Left cardiac atrium (tissue), 4 donors: ENCODE data around the gene MTRFR. TPM values are rescaled to one million over a fixed set of nuclear protein-coding genes. Genes with fewer than 3 reads are reported as not detected.
A peak's percentile ranks its signal among the peaks of the same experiment; 100 is the strongest.
"Not testable (repeated sequence)": the region's sequence is repeated elsewhere in the genome, so short reads cannot be mapped to it uniquely, and the experiment has no call there.

Source experiments
- ATAC-seq, 2 donors: fragments of 200-7000 bp; cut with Tn5 transposase; one replicate each; pipeline ENCODE4 v1.9.1; 2020; ENCODE audit warnings: mild to moderate bottlenecking in 2 of 2, moderate library complexity in 2 of 2
- DNase-seq: peaks from one replicate; pipeline ENCODE4 v3.0.0-alpha.2; 2020
- intact Hi-C, 2 donors: fragments of 100-400 bp; cut with DNase I; formaldehyde crosslinking; loops; one replicate each; pipeline versions ENCODE4 v1.14.1 to v1.15.1; 2022 to 2023
- total RNA-seq, 2 donors: library from RNA; stranded (reverse); fragmentation: NEBNext Ultra II Directional; extraction: Animal tissue kit (Norgen Biotek cat#: 25700); gene quantifications; one replicate each; pipeline ENCODE4 v1.2.1, GENCODE V29; 2021
- donor health status: DM: no; HTN: yes; CAD: no.
- donor health status: DM: no; HTN: yes; CAD: no; lungs with severe emphysema.
- donor health status: DM: yes; HTN: yes; CAD: no.
- donor health status: Dilated cardiomyopathy.

MTRFR gene
- total RNA-seq, 2 donors from 2014 or later = 8.1 to 10.9 TPM

DNA sequence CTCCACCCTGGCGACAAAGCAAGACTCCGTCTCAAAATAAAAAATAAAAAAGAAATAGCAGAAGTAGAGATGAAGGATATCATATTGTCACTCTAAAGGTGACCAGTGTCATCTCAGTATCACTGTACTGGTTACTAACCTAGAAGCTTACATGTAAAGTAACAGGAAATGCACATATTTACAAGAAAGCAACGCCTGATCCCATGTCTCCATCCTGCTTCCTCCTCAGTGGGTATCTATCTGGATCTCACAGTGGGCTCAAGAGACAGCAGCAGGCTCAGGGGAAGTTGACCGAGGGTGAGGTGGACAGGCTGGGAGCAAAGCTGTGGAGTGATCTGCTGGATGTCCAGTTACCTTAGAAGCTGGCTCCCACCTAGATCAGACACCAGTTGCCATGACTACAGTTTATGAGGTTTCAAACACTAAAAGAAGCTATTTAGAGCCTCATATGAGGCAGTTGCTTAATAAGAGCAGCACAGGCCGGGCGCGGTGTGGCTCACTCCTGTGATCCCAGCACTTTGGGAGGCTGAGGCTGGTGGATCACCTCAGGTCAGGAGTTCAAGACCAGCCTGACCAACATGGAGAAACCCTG is 10.5 kb downstream of the MTRFR start:
- ATAC-seq (no peak), DNase-seq (no peak)
- intact Hi-C loops = no loop called here

GRCh38 chr12:123245678-123246077 is 12.4 kb downstream of the MTRFR start:
- intact Hi-C loops = no loop called here
- no peak for ATAC-seq
- DNase-seq = no peak

DNA sequence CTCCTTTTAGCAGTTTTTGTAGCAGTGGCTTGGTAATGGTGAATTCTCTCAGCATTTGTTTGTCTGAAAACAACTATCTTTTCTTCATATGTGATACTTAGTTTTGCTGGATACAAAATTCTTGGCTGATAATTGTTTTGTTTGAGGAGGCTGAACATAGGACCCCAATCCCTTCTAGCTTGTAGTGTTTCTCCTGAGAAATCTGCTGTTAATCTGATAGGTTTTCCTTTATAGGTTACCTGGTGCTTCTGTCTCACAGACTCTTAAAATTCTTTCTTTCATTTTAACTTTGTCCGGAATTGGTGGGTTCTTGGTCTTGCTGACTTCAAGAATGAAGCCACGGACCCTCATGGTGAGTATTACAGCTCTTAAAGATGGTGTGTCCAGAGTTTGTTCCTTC is 14.9 kb downstream of the MTRFR start:
- ATAC-seq, intact Hi-C loops, DNase-seq: not testable (repeated sequence)

GRCh38 chr12:123248996-123249741 is 15.9 kb downstream of the MTRFR start:
- DNase-seq, ATAC-seq, intact Hi-C loops: not testable (repeated sequence)

GRCh38 chr12:123250471-123251383 is 17.5 kb downstream of the MTRFR start:
- DNase-seq = no peak
- peak; percentile 43 to 44 for ATAC-seq
- intact Hi-C loops = no loop called here

DNA sequence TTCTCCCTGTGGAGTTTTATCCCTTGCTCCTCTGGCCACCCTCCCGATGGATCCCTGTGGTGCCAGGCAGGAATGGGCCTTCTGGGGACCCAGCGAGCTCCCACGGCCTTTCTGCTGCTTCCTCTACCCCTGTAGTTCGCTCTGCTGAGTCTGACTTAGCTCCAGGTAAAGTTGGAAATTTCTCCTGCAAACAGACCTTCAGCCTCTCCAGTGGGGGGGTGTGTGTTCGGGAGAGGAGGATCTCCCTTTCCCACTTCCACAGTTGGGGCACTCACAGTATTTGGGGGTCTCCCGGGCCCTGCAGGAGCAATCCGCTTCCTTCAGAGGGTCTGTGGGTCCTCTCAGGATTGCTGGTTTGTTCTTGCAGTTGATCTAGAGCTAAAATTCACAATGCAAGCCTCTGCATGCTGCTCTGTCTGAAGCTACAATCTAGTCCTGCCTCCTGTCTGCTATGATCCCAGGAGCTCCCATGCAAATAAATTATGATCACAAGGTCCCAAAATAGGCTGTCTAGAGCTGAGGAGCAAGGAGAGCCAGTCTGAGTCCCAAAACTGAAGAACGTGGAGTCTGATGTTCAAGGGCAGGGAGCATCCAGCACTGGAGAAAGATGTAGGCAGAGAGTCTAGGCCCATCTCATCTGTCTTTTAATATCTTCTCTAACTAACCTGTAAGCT is 18.3 kb downstream of the MTRFR start:
- intact Hi-C loops = no loop called here
- ATAC-seq (no peak), DNase-seq (no peak)

DNA sequence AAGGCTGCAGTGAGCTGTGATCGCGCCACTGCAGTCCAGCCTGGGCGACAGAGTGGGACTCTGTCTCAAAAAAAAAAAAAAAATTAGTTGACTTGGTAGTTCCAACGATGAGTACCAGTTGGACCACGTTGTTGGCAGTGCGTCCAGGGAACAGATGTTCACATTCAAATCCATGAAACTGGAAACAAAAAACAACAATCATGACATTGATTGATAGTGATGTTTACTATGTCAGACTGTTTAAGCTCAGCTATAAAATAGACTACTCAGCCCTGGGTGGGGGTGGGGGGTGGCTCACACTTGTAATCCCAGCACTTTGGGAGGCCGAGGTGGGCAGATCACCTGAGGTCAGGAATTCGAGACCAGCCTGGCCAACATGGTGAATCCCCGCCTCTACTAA is 19.1 kb downstream of the MTRFR start:
- intact Hi-C loops, DNase-seq, ATAC-seq: not testable (repeated sequence)

DNA sequence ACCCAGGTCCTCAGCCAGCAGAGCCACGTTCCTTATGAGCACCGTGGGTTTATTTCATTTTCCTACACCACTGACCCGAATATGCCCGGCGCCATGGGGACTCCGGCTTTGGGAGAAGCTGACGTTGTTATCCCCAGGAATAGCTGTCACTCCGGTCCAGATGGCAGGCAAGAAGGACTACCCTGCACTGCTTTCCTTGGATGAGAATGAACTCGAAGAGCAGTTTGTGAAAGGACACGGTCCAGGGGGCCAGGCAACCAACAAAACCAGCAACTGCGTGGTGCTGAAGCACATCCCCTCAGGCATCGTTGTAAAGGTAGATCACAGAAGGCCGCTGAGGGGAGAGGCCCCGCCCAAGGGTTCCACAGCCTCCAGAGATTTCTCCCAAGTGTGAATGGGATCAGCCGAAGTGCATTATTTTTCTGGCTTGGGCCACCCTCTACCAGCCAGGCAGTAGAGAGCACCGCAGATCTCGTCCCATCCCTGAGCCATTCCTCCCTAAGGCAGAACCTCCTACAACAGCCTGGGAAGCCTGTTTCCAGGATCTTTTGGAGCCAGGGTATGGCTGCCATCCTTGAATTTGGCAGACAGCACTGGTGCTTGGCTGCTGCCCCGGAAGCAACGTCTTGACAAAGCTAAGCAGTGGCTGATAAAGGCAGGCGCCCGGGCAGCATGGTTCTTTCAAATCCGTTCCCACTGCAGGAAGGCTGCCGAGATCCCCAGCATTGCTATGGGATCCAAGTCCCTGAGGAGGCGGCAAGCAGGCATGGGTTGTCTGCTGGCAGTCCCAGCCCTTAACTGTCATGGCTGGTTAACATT is 20.6 kb downstream of the MTRFR start:
- intact Hi-C loops = no loop called here
- DNase-seq (peak; percentile 58), ATAC-seq (peak; percentile 66 to 83)

GRCh38 chr12:123254853-123255446 is 21.7 kb downstream of the MTRFR start:
- intact Hi-C loops = no loop called here
- no peak for DNase-seq

GRCh38 chr12:123258593-123258992 is 25.4 kb downstream of the MTRFR start:
- no peak for ATAC-seq
- intact Hi-C loops = no loop called here
- DNase-seq = no peak

More at GRCh38 chr12:123254853-123255446, 21.7 kb downstream of the MTRFR start:
- ATAC-seq = no peak

- intact Hi-C loops = no loop called here
- ATAC-seq (no peak), DNase-seq (no peak)
These were observed 26.8 kb downstream of the MTRFR start for GRCh38 chr12:123260081-123260480.

DNA sequence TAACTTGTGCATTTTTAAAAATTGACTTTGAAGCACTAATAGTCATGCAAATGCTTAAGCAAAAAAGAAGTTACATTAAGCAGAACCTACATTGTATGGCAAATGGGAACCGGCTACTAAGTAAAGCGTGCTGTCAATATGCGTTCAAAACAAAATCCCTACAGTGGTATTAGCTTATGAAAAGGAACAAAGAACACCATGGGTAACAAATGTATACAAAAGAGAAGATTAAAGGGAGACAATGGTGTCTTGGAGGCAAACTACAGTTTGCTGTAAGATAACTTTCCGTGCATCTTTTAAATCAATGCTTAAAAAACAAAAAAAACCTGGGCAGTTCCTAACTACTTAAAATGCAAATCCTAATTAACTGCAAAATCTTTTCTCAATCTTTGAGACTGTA is 28.0 kb downstream of the MTRFR start:
- ATAC-seq (no peak), DNase-seq (no peak)
- intact Hi-C loops = no loop called here

- intact Hi-C loops = no loop called here
- no peak for DNase-seq
These were observed 30.1 kb downstream of the MTRFR start for GRCh38 chr12:123263196-123263817.

DNA sequence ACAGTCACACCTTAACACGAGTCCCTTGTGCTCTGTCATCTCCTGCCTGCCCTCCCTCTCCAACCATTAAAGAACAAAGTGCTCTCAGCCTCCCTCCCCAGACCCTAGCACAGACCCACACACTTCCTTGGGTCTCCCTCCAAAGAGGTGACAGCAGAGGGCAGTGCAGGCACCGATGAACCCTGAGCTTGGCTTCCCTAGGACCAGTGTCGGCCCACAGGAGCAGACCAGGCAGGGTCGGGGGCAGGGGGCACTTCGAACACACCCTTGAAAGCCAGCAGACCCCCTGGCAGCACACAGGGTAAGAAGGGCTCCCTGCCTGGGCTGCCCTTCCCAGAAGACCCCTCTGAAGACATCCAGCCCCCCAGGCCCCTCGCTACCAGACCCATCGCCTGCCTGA is 31.4 kb downstream of the MTRFR start:
- no peak for DNase-seq
- no peak for ATAC-seq
- intact Hi-C loops = no loop called here

More at GRCh38 chr12:123263196-123263817, 30.1 kb downstream of the MTRFR start:
- no peak for ATAC-seq

- intact Hi-C loops = no loop called here
- ATAC-seq (no peak), DNase-seq (no peak)
These were observed 32.8 kb downstream of the MTRFR start for GRCh38 chr12:123265851-123266678.

DNA sequence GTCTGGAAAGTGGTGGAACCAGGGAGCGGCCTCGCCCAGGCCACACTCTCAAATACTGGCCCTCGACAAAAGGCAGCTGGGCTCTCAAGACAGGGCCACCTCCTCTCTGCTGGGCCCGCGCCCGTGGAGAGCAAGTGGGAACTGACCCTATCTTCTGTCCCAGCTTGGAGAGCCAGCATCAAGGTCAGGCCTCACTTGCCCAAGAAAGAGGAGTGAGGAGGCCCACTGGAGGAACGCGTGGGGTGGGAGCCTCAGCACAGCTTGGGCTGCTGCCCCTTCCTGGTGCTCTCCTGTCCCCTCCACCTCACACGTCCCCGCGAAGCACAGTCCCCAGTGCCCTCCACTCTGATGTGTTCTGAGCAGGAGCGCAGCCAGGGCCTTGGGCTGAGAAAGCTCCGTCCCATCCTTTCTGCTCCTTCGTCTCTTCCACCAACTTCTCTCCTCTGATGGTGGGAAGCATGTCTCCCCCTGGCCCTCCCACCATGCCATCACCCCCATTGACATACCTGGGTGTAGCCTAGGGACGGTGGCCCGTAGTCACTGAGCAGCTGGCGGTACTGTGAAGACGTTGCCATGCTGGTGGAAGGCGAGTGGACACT is 33.5 kb downstream of the MTRFR start:
- ATAC-seq (no peak), DNase-seq (no peak)
- intact Hi-C loops = no loop called here
